Inflammatory macrophage treated with lipopolysaccharide for 4 hours (primary cell): ENCODE results near the gene GLMN.

ENCODE experiments used
- DNase-seq: peaks from one replicate; pipeline ENCODE4 v3.0.0-alpha.2; 2020

The GLMN gene, protein sequence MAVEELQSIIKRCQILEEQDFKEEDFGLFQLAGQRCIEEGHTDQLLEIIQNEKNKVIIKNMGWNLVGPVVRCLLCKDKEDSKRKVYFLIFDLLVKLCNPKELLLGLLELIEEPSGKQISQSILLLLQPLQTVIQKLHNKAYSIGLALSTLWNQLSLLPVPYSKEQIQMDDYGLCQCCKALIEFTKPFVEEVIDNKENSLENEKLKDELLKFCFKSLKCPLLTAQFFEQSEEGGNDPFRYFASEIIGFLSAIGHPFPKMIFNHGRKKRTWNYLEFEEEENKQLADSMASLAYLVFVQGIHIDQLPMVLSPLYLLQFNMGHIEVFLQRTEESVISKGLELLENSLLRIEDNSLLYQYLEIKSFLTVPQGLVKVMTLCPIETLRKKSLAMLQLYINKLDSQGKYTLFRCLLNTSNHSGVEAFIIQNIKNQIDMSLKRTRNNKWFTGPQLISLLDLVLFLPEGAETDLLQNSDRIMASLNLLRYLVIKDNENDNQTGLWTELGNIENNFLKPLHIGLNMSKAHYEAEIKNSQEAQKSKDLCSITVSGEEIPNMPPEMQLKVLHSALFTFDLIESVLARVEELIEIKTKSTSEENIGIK

DNA sequence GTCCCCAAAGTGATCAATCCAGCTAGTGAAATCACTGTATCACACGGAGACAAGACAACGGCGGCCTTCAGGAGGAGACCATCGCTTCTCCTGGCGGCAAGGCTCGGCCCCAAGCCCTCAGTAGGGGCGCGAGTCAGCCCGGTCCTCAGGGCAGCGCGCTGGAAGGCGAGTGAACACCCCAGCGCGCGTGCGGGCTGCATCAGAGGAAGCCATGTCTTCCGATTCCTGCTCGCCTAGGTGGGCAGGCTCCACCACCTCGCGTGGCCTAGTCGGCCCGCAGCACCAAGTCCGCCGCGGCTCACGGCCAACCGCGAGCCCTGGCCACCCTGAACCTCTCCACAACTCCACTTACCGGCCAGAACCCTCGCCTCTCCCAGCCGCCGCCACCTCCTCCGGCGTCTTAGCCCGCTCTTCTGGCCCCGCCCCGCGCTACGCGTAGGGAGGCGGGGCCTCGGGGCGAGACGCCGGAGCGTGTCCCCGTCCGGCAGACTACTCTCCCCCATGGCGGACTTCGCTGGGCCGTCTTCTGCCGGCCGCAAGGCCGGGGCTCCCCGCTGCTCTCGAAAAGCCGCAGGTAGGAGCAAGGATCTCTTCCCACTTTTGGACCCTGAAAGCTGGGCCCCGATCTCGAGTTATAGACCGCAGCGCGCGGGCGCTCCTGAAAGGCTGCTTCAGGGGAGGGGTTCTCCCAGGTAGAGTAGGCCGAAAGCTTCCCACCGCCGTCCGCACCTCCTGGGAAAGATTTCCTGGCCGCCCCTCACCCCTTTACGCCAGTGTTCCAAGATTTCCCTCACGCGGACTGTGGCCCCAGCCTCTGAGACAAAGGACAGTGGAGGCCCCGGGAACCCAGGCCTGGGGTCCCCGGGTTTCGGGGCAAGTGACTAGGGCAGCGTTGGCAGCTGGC, at the start of gene GLMN, which contains the start of gene RPAP2:
Gene GLMN, minus strand, starts transcription at position 415 of the 904 bp plus-strand sequence. CDS start 988 bp downstream, outside the sequence.
Gene RPAP2, plus strand, starts transcription at position 487 of the 904 bp plus-strand sequence. Its CDS starts 15 bp downstream, at position 502.
- peak; percentile 86 for DNase-seq

DNA sequence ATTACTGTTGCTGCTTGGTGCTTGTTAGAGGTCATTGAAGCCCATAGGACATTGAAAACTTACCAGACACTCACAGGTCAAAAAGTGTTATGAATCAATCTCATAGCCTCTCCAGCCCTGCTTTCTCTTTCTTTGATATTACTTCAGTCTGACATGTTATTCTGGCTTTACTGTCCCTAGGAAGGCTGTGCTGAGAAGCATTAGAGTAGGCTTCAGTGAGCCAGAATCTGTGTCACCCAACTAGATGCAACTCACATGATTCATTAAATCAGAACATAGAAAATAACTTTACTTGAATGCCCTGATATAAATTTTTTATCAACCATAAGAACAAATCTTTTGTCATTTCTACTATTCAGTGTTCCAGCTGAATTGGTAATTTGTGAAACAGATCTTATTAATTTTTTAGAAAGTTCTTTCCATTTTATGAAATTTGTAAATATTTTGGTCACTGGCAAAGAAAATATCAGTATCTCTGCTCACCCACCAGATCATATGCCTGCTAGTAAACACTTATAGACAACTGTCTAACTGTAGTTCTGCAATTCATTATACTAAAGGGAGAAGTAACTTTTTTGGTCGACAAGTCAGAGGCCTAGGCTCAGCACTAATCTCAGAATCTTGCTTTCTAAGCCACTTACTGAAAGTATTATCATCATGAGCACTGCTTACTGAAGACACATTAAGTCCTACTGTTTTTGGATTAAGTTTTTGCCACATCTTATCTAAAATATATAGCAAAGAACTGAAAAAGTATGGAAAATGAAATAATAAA, 48.3 kb upstream of the GLMN start:
- DNase-seq: peak; percentile 35

DNA sequence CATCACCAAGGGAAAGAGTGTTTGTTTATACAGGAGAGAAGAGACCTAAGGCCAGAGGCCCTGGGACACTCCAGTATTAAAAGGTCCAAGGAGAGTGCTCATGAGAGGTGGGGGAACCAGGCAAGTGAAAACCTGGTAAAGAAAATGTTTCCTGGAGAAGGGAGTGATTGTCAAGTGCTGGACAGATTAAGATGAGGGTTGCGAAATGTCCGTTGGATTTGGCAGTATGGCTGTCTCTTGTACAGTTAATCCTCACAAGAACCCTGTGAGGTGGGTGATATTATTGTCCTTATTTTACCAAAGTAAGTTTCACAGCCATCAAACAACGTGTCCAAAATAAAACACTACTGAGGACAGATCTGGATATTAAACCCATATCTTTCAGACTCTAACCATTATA, 44.3 kb upstream of the GLMN start:
- DNase-seq: no peak

DNA sequence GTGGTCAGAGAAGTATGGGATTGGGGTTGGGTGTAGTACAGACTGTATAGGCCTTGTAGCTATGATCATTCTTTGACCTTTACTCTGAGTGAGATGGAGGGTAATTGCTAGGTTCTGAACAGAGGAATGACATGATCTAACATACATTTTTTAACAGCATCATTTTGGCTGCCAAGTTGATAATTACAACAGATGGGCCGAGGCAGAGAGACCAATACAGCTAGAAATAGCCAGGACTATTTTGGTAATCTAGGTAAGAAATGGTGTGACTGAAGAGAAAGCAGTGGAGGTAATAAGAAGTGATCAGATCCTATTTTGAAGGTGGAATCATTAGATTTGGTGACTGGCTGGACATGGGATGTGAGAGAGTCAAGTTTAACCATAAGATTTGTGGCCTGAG, 43.6 kb upstream of the GLMN start:
- DNase-seq: no peak

DNA sequence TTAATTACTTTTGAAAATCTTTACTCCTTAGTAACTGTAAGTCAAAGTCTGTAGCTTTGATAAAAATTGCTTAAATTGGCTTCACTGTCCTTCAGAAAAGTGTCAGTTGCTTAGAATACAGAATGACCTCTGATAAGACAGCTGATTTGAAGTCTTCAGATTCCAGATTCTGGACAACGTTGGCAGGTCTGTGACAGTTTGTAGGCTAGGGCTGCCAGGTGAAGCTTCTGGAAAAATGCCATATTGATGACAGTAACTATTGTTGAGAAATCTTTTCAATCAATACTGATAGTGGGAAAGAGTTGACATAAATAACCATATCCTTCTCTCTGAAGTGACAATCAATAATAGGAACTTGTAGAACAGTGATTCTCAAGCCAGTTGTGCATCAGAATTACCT, 41.4 kb upstream of the GLMN start:
- DNase-seq: no peak

DNA sequence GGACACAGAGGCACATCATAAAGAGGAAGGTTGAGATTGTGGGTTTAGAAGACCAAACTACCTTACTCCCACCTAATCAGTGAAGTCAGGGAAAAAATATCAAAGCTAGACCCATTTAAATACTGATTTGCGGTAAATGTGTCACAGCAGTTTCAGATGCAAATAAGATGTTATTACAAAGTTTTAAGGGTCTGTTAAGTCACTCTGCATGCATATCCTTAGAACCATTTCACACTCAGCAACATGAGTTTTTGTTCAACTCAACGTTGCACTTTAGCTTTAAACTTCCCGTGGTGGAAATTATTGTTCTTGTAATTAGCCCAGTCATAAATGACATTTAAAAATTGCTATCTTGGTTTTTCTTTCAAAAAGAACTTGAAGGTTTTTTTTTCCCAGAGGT, 34.9 kb upstream of the GLMN start:
- DNase-seq: no peak

DNA sequence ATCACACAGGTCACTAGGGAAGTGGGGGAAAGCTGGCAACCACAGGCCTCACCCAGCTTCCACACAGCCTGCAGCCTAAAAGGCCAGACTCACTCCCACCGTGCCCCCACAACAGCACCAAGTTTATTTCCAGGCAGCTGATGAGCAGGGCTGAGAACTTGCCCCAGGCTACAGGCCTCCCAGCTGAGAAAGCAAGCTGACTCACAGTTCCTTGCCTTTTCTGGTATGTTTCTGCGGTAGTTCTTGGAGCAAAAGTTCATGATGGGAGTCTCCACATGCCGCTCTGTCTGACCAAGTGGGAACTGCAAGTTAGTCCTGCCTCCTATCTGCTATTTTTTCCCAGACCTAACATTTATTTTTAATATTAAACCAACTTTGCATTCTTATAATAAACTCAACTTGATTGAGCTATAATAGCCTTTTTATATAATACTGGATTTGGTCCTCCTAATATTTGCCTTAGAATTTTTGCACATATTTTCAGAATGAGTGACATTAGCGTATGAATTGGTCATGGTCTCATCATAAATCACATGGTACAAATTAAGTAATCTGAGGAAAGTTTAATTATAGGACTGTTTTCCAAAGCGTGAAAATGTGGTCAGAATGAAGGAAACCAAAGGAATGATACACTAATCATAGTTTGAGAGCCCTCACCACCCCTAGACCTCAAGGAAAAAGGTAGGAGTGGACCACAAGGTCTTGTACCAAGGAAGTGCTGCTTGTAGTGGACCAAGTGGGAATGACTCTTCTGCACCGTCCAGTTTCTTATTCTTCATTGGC, 30.8 kb upstream of the GLMN start:
- DNase-seq: no peak

DNA sequence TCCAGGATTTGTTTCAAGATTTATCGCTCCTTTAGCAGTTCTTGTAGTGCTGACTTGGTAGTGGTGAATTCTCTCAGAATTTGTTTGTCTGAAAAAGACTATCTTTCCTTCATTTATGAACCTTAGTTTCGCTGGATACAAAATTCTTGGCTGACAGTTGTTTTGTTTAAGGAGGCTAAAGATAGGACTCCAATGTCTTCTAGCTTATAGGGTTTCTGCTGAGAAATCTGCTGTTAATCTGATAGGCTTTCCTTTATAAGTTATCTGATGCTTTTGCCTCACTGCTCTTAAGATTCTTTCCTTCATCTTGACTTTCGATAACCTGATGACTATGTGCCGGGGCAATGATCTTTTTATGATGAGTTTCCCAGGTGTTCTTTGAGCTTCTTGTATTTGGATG, 29.0 kb upstream of the GLMN start:
- no peak for DNase-seq

DNA sequence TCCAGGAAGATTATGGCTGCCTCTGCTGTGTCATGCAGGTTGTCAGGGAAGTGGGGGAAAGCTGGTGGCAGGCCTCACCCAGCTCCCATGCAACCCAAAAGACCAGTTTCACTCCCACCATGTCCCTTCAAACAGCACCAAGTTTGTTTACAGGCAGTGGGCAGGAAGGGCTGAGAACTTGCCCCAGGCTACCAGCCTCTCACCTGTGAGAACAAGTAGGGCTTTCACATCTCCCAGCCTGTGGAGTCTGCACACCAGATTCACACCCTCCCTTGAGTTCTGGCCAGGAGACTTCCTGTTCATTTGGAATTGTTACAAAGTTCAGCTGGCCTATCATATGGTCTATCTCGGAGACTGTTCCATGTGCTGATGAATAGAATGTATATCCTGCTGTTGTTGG, 27.9 kb upstream of the GLMN start:
- no peak for DNase-seq

DNA sequence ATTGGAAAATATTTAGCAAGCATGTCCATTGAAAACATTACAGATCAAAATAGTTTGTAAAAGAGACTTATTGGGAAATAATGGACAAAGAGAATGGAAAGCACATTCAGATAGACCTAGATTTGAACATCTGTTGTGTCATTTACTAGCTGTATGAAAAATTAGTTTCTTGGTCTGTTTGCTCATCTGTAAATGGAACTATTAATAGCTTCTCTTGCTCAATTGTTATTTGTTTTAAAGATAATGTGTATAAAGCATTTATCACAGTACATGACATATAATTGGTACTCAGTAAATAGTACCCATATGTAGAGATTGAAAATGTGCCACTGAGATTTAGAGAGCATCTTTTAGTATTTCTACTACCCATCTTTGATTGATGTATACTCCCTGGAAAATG, 26.0 kb upstream of the GLMN start:
- no peak for DNase-seq

DNA sequence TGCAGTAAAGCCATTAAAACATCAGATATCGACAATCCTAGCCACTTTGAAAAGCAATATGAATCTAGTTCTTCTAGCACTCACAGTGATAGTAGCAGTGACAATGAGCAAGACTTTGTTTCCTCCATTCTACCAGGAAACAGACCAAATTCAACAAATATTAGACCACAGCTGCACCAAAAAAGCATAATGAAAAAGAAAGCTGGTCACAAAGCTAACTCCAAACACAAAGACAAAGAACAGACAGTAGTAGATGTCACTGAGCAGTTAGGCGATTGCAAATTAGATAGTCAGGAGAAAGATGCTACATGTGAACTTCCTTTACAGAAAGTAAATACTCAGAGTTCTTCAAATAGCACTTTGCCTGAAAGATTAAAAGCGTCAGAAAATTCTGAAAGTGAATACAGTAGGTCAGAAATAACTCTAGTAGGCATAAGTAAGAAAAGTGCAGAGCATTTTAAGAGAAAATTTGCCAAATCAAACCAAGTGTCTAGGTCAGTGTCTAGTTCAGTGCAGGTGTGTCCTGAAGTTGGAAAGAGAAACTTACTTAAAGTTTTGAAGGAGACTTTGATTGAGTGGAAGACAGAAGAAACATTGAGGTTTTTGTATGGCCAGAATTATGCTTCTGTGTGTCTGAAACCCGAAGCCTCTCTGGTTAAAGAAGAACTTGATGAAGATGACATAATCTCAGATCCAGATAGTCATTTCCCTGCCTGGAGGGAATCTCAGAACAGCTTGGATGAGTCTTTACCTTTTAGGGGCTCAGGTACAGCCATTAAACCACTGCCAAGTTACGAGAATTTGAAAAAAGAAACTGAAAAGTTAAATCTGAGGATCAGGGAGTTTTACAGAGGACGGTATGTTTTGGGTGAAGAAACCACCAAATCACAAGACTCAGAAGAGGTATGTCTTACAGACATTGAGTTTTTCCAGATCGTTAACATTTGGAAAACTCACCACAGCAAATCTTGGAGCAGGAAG, 25.0 kb upstream of the GLMN start:
- DNase-seq: no peak

DNA sequence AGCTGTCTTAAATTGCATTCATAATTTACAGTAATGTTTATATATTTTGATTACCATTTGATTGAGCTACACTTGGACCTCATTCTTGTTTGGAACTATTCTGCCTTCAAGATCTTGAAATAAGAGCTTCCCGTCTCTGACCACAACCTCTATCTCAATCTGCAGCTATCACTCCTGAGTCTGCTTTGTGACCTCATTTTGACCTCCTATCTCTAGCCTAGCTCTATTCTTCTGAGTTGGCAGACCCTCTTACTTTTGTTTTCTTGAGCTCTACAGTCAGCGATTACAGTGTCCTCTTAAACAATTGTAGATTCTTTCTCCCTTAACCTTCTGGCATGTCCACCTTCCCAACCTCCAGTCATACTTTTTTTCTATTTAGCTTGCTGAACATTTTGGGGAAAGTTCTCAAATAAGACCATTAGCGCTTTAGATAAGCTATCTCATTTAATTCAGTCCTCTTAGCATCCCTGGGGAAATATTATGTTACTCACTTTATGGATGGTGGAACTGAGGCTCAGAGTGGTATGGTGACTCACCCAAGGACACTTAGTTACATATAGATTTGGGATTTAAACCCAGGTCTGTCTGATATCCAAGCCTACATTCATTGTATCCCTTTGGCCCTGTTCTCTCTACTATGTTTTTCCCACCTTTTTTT, 19.2 kb upstream of the GLMN start:
- no peak for DNase-seq

DNA sequence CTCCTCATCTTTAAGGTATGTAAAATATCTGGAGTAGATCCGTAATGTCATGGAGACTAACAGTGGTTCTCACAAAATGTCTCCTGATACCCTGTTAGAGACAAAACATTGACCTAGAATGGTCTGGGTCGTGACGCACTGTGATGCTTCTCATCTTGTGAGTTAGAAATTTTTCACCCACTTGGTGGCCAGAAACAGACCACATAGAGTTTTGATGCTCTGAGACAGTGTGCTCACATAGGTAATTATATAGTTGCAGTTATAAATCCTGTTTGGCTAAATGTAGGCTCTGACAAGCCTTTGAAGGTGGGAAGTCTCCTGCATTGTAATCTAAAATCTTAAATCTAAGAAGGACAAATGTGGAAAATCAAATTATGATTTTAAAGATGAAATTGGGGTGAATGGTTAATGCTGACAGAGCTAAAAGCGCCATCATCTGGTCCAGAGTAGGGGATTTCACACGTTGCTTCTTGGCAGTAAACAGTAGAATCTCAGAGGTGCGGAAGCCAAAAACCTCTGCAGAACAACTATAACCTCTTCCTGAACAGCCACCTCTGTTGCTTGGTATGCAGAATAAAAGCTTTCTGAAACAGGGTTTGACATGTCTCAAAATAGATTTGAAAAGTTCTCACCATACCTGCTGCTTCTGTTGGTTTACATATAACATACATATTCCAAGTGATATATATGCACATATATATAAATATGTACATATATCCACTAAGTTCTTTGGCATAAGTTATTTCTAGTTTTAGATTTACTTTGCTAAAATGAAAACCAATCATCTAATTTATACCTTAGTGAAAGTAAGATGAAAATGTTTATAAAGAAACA, 17.2 kb upstream of the GLMN start:
- DNase-seq: no peak

DNA sequence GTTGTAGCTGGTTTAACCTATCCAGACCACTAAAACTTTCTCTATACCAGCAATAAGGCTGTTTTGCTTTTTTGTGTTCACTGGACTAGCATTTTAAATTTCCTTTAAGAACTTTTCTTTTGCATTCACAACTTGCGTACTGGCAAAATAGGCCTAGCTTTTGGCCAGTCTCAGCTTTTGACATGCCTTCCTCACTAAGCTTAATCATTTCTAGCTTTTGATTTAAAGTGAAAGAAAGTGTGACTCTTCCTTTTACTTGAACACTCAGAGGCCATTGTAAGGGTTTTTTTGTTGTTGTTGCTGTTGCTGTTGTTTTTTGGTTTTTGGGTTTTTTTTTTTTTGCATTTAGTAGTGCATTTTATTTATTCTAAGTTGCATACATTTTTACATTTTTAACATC, 15.2 kb upstream of the GLMN start:
- DNase-seq: no peak

DNA sequence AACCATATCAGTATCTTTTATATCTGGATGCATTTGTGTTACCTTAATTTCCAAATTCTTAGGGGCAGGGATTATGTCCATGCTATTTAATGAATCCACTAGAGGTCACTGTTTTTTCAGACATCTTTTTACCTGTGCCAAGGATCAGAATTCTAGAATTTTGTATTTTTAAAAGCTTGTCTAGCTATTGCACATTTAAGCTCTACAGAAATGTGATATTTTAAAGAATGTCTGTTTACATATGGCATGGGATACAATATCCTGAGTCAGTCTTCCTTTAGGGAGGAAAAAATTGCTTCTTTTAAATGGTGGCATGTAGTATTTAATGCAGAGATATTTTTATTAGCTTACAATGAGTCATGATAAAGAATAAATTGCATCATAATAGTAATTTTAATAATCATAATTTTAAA, 11.4 kb upstream of the GLMN start:
- DNase-seq: peak; percentile 37

DNA sequence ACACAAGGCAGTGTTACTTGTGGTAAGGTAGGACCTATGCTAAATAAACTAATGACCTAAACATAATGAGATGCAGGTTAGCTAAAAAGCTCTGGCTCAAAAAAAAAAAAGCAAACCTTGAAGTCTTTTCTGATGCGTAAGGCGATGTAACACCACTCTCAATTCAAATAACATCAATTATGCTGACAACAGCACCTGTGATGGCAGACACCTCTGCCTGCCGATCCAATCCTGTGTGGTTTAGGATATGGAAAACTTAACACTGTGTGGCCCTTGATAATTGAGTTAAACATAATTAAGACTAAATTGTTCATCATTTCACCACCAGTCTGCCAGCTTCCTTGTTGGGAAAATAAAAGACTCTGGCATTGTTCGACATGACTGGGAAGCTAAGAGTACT, 9.2 kb upstream of the GLMN start:
- no peak for DNase-seq

DNA sequence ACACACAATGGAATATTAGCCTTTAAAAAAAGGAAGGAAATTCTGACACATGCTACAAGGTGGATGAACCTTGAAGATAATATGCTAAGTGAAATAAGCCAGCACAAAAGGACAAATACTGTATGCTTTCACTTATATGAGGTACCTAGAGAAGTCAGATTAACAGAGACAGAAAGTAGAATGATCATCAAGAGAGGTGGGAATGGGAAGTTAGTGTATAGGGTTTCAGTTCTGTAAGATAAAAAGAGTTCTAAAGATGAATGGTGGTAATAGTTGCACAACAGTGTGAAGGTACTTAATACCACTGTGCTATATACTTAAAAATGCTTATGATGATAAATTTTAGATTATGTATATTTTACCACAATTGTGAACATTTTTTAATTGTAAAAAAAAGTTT, 7.2 kb upstream of the GLMN start:
- no peak for DNase-seq

DNA sequence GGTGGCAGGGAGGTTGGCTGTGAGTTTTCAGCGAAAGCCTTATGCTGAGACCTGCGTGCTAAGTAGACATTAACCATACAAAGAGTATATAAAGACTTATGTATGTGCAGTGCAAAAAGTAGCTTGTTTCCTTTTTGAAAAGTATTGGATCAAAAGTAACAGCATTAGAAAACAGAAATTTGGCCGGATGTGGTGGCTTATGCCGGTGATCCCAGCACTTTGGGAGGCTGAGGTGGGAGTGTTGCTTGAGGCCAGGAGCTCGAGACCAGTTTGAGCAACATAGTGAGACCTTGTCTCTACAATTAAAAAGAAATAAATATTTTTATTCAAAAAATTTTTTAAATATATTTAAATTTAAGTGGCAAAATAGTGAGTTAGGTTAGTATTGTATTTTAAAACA, 2.2 kb upstream of the GLMN start:
- DNase-seq: no peak
